Trophoblast cell (in vitro differentiated cells and primary cell): ENCODE measurements around the gene CADM2.

Experiments used
- DNase-seq, 2 donors: peaks; one replicate each; pipeline ENCODE4 v3.0.0-alpha.2; 2016
- H2AFZ ChIP-seq: 2 replicates; pipeline ENCODE4 v1.6.1; 2013; ENCODE audit warnings: low read length, moderate library complexity, mild to moderate bottlenecking; ENCODE audit not compliant: insufficient read depth, poor library complexity
- H2AK5ac ChIP-seq: 2 replicates; pipeline ENCODE4 v1.6.1; 2013; ENCODE audit warnings: mild to moderate bottlenecking, low read length
- H2BK120ac ChIP-seq: 2 replicates; pipeline ENCODE4 v1.6.1; 2013; ENCODE audit warnings: low read length, mild to moderate bottlenecking, moderate library complexity; ENCODE audit not compliant: insufficient read depth, poor library complexity
- H2BK12ac ChIP-seq: 2 replicates; pipeline ENCODE4 v1.6.1; 2013; ENCODE audit warnings: mild to moderate bottlenecking, low read length, moderate library complexity
- H2BK5ac ChIP-seq: 2 replicates; pipeline ENCODE4 v1.6.1; 2013; ENCODE audit warnings: low read length, low read depth, moderate library complexity, mild to moderate bottlenecking; ENCODE audit not compliant: poor library complexity
- H3K14ac ChIP-seq: 2 replicates; pipeline ENCODE4 v1.6.1; 2013; ENCODE audit warnings: mild to moderate bottlenecking, low read length
- H3K18ac ChIP-seq: 2 replicates; pipeline ENCODE4 v1.6.1; 2013; ENCODE audit warnings: mild to moderate bottlenecking, low read length
- H3K23ac ChIP-seq: 2 replicates; pipeline ENCODE4 v1.6.1; 2013; ENCODE audit warnings: low read length
- H3K27ac ChIP-seq: 2 replicates; pipeline ENCODE4 v1.5.1; 2013; ENCODE audit warnings: low read depth, mild to moderate bottlenecking, inconsistent platforms, low read length, moderate library complexity
- H3K27me3 ChIP-seq: 2 replicates; pipeline ENCODE4 v1.6.1; 2013; ENCODE audit warnings: inconsistent platforms, mild to moderate bottlenecking, low read length, moderate library complexity; ENCODE audit not compliant: insufficient read depth
- H3K36me3 ChIP-seq, 2 experiments: 1 replicate in 1 of 2; 2 replicates in 1 of 2; pipeline ENCODE4 v1.6.1; 2013; ENCODE audit warnings: low read length in 2 of 2, mild to moderate bottlenecking in 2 of 2, moderate library complexity in 1 of 2; ENCODE audit not compliant: insufficient read depth in 2 of 2, control insufficient read depth in 1 of 2
- H3K4ac ChIP-seq: 2 replicates; pipeline ENCODE4 v1.6.1; 2013; ENCODE audit warnings: low read depth, mild to moderate bottlenecking, low read length, moderate library complexity
- H3K4me1 ChIP-seq, 2 experiments: 1 replicate in 1 of 2; 2 replicates in 1 of 2; pipeline ENCODE4 v1.6.1; 2013; ENCODE audit warnings: low read length in 2 of 2, mild to moderate bottlenecking in 2 of 2, moderate library complexity in 1 of 2; ENCODE audit not compliant: insufficient read depth in 2 of 2, control insufficient read depth in 1 of 2
- H3K4me2 ChIP-seq: 2 replicates; pipeline ENCODE4 v1.6.1; 2013; ENCODE audit warnings: inconsistent platforms, mild to moderate bottlenecking, low read length, moderate library complexity
- H3K4me3 ChIP-seq: 2 replicates; pipeline ENCODE4 v1.5.1; 2013; ENCODE audit warnings: mild to moderate bottlenecking, low read depth, low read length, inconsistent platforms
- H3K79me1 ChIP-seq: one replicate; pipeline ENCODE4 v1.6.1; 2013; ENCODE audit warnings: low read length
- H3K79me2 ChIP-seq: 2 replicates; pipeline ENCODE4 v1.6.1; 2013; ENCODE audit warnings: low read length, mild to moderate bottlenecking; ENCODE audit not compliant: control insufficient read depth, insufficient read depth, poor library complexity
- H3K9ac ChIP-seq: 2 replicates; pipeline ENCODE4 v1.6.1; 2013; ENCODE audit warnings: mild to moderate bottlenecking, low read length
- H3K9me3 ChIP-seq: 2 replicates; pipeline ENCODE4 v1.6.1; 2013; ENCODE audit warnings: low read depth, mild to moderate bottlenecking, control low read depth, inconsistent platforms, low read length; ENCODE audit not compliant: insufficient read depth
- H4K12ac ChIP-seq: 2 replicates; pipeline ENCODE4 v1.6.1; 2013; ENCODE audit warnings: low read depth, mild to moderate bottlenecking, low read length, moderate library complexity
- H4K8ac ChIP-seq: 2 replicates; pipeline ENCODE4 v1.6.1; 2013; ENCODE audit warnings: low read depth, mild to moderate bottlenecking, low read length, moderate library complexity
- H4K91ac ChIP-seq: one replicate; pipeline ENCODE4 v1.6.1; 2013; ENCODE audit warnings: low read depth, mild to moderate bottlenecking, low read length, moderate library complexity
- WGBS: extraction: QIAGEN DNeasy Blood & Tissue Kit; methylation state at CpG from one replicate; pipeline ENCODE4 v1.1.7; 2013; ENCODE audit warnings: missing lambda C conversion rate; ENCODE audit not compliant: insufficient read length, insufficient coverage; ENCODE audit errors: extremely low coverage; 5-methylcytosine and 5-hydroxymethylcytosine counted together

Gene CADM2

DNA sequence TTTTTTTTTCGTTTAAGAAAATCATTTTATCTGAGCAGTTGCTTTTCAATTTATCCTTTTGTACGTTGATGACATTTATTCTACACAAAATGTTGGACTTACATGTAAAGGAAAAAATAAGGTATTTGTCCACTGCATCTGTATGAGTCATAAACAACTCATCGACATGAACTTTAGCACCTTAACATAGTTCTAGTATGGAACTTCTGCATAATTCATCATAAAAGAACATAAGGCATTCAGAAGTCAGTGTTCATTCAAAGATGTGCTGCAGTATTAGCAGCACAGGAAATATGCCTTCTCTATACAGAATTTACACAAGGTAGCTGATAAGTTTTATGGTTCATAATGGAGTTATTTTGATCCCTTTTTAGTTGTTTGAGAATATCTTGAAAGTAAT, 801.6 kb downstream of the CADM2 start:
- no CpG with 5 or more reads among the region's 3 CpGs for WGBS
- Histone ChIP-seq H2BK12ac (no peak overlapping the region), H4K8ac (no peak overlapping the region), H2AK5ac (no peak overlapping the region), H3K79me1 (no peaks in the 10 kb centered on the region), H3K18ac (no peak overlapping the region), H3K9me3 (no peaks in the 10 kb centered on the region), H3K79me2 (no peaks in the 10 kb centered on the region), H3K27ac (no peak overlapping the region), H3K23ac (no peak overlapping the region), H2BK5ac (no peak overlapping the region), H3K4ac (no peak overlapping the region), H3K9ac (no peak overlapping the region), H3K27me3 (no peaks in the 10 kb centered on the region), H3K14ac (no peak overlapping the region), H2BK120ac (no peak overlapping the region), H3K4me1 (no peaks in the 10 kb centered on the region), H3K4me2 (no peak overlapping the region), H3K36me3 (no peaks in the 10 kb centered on the region), H3K4me3 (no peak overlapping the region), H4K91ac (no peak overlapping the region), H2AFZ (no peak overlapping the region), H4K12ac (no peak overlapping the region)
- DNase-seq, result no peak

DNA sequence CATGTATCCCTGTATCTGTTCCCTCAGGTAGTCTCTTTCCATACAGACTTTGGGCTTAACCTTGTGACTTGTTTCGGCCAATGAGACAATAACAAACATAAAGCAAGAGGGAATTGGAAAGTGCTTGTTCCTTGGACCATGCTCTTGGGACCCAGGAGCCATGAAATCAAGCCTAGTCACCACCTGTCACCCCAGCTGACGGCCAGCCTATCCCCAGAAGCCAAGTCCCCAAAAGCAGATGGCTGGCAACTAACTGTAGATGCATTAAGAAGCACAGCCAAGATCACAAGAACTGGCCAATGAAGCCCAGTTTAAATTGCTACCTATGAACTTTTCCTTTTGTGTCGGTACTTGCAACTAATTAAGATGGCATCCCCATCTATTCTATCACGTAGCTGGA, 822.0 kb downstream of the CADM2 start:
- H3K4me1 ChIP-seq, result no peaks in the 10 kb centered on the region

GRCh38 chr3:85781806-85782205, 823.0 kb downstream of the CADM2 start:
- no peak overlapping the region for H2AFZ ChIP-seq
- no peak overlapping the region for H3K4me3 ChIP-seq
- no peak overlapping the region for H3K14ac ChIP-seq
- no peaks in the 10 kb centered on the region for H3K79me1 ChIP-seq
- no CpG with 5 or more reads among the region's 1 CpG for WGBS
- no peak overlapping the region for H3K4ac ChIP-seq
- no peak overlapping the region for H3K9ac ChIP-seq
- H3K4me2 ChIP-seq, result no peak overlapping the region
- no peaks in the 10 kb centered on the region for H3K79me2 ChIP-seq
- no peaks in the 10 kb centered on the region for H3K9me3 ChIP-seq
- no peaks in the 10 kb centered on the region for H3K36me3 ChIP-seq
- H3K23ac ChIP-seq, result no peak overlapping the region
- no peak overlapping the region for H2BK5ac ChIP-seq
- no peak for DNase-seq
- H2AK5ac ChIP-seq, result no peak overlapping the region
- no peak overlapping the region for H4K12ac ChIP-seq
- H3K4me1 ChIP-seq, result no peaks in the 10 kb centered on the region
- no peak overlapping the region for H4K8ac ChIP-seq
- H4K91ac ChIP-seq, result no peak overlapping the region
- H3K18ac ChIP-seq, result no peak overlapping the region
- H2BK12ac ChIP-seq, result no peak overlapping the region
- no peak overlapping the region for H3K27ac ChIP-seq
- no peaks in the 10 kb centered on the region for H3K27me3 ChIP-seq
- no peak overlapping the region for H2BK120ac ChIP-seq

More for the DNA sequence above, 822.0 kb downstream of the CADM2 start:
- Histone ChIP-seq H3K4me3 (no peak overlapping the region), H3K18ac (no peak overlapping the region), H3K36me3 (no peaks in the 10 kb centered on the region), H2BK120ac (no peak overlapping the region), H3K9ac (no peak overlapping the region), H4K91ac (no peak overlapping the region), H3K27me3 (no peaks in the 10 kb centered on the region), H2BK12ac (no peak overlapping the region), H3K4me2 (no peak overlapping the region), H2BK5ac (no peak overlapping the region), H4K12ac (no peak overlapping the region), H4K8ac (no peak overlapping the region), H3K23ac (no peak overlapping the region), H2AFZ (no peak overlapping the region), H3K79me2 (no peaks in the 10 kb centered on the region), H3K79me1 (no peaks in the 10 kb centered on the region), H3K9me3 (no peaks in the 10 kb centered on the region), H3K14ac (no peak overlapping the region), H3K27ac (no peak overlapping the region), H3K4ac (no peak overlapping the region), H2AK5ac (no peak overlapping the region)
- no CpG with 5 or more reads among the region's 4 CpGs for WGBS
- no peak for DNase-seq

GRCh38 chr3:85783291-85783690, 824.5 kb downstream of the CADM2 start:
- H3K18ac ChIP-seq, result no peak overlapping the region
- no peaks in the 10 kb centered on the region for H3K79me2 ChIP-seq
- DNase-seq, result no peak
- H4K8ac ChIP-seq, result no peak overlapping the region
- H3K4me3 ChIP-seq, result no peak overlapping the region
- H3K27ac ChIP-seq, result no peak overlapping the region
- no peak overlapping the region for H3K4me2 ChIP-seq
- H2BK12ac ChIP-seq, result no peak overlapping the region
- no peak overlapping the region for H2BK5ac ChIP-seq
- no peak overlapping the region for H3K4ac ChIP-seq
- no peaks in the 10 kb centered on the region for H3K4me1 ChIP-seq
- no peaks in the 10 kb centered on the region for H3K27me3 ChIP-seq
- no peak overlapping the region for H2AFZ ChIP-seq
- H4K12ac ChIP-seq, result no peak overlapping the region
- no peaks in the 10 kb centered on the region for H3K79me1 ChIP-seq
- no peak overlapping the region for H2AK5ac ChIP-seq
- no peak overlapping the region for H3K23ac ChIP-seq
- H3K9me3 ChIP-seq, result no peaks in the 10 kb centered on the region
- H3K36me3 ChIP-seq, result no peaks in the 10 kb centered on the region
- H3K9ac ChIP-seq, result no peak overlapping the region
- H3K14ac ChIP-seq, result no peak overlapping the region
- no peak overlapping the region for H2BK120ac ChIP-seq
- no peak overlapping the region for H4K91ac ChIP-seq
- WGBS, result no CpG with 5 or more reads among the region's 2 CpGs
